A549 (cell line): Measurements from ENCODE around the gene ARAP1. TPM values are rescaled to one million over a fixed set of nuclear protein-coding genes. Genes with fewer than 3 reads are reported as not detected.

Experiments used
- ATAC-seq, 2 experiments: fragments of 200-7000 bp in 1 of 2; fragments of >200 bp in 1 of 2; cut with Nextera tagmentation in 1 of 2; cut with Tn5 transposase in 1 of 2; 3 replicates each; pipeline versions ENCODE4 v1.8.0 to v1.9.1; 2018 to 2020; ENCODE audit warnings: mild to moderate bottlenecking in 1 of 2, moderate library complexity in 1 of 2
- CTCF ChIA-PET: fragments of 300-600 bp; sonication (Branson Sonifier 250); formaldehyde crosslinking; extraction: SDS; loops from one replicate; lab custom pipeline; 2021; ENCODE audit warnings: antibody characterized with exemption, inconsistent platforms; lab: Yijun Ruan, JAX
- POLR2A ChIA-PET: fragments of 350-600 bp; formaldehyde crosslinking; extraction: SDS; loops from one replicate; lab custom pipeline; 2021; ENCODE audit warnings: antibody characterized with exemption, inconsistent platforms; lab: Yijun Ruan, JAX
- DNase-seq, 2 experiments: peaks; one replicate each; pipeline versions ENCODE4 v3.0.0 to v3.0.0-alpha.2; 2011 to 2016; ENCODE audit warnings: low read depth in 1 of 2, low spot score in 1 of 2
- FAIRE-seq: peaks from 2 replicates; lab custom pipeline; 2011; peaks lifted over from hg19 to GRCh38; lab: Jason Lieb, UNC
- H3K27ac ChIP-seq, 2 experiments: fragments of >200 bp; sonication (Bioruptor Twin); formaldehyde crosslinking; 3 replicates each; pipeline ENCODE4 v1.5.1; 2016 to 2017
- H3K4me1 ChIP-seq: fragments of >200 bp; sonication (Bioruptor Twin); formaldehyde crosslinking; 3 replicates; pipeline ENCODE4 v1.6.1; 2016
- H3K4me2 ChIP-seq: fragments of >200 bp; sonication (Bioruptor Twin); formaldehyde crosslinking; 3 replicates; pipeline ENCODE4 v1.6.1; 2016
- H3K4me3 ChIP-seq: fragments of >200 bp; sonication (Bioruptor Twin); formaldehyde crosslinking; 3 replicates; pipeline ENCODE4 v1.5.1; 2016
- H3K9me3 ChIP-seq: fragments of >200 bp; sonication (Bioruptor Twin); formaldehyde crosslinking; 3 replicates; pipeline ENCODE4 v1.6.1; 2016
- BHLHE40 ChIP-seq: IDR thresholded peaks from 2 replicates; pipeline ENCODE4 v1.6.1; 2012; ENCODE audit warnings: low read depth, low read length, inconsistent platforms
- CBX2 ChIP-seq: fragments of 200-600 bp; sonication (generic); IDR thresholded peaks from 2 replicates; pipeline ENCODE4 v1.6.1; 2016; ENCODE audit warnings: low read depth, mild to moderate bottlenecking, borderline replicate concordance
- CBX8 ChIP-seq: fragments of 200-600 bp; sonication (generic); IDR thresholded peaks from 2 replicates; pipeline ENCODE4 v1.6.1; 2016
- CEBPB ChIP-seq, 2 experiments: fragments of >200 bp in 1 of 2; sonication (Bioruptor Twin) in 1 of 2; formaldehyde crosslinking in 1 of 2; IDR thresholded peaks; 2 replicates each; pipeline ENCODE4 v1.6.1; 2012 to 2016
- CHD2 ChIP-seq: fragments of 150-350 bp; IDR thresholded peaks from 2 replicates; pipeline ENCODE4 v1.6.1; 2014; ENCODE audit warnings: low read length; ENCODE audit not compliant: partially characterized antibody
- EHMT2 ChIP-seq: fragments of 200-600 bp; sonication (generic); IDR thresholded peaks from 2 replicates; pipeline ENCODE4 v1.6.1; 2016; ENCODE audit warnings: antibody characterized with exemption, low read depth, mild to moderate bottlenecking, moderate library complexity
- EP300 ChIP-seq, 2 experiments: fragments of >200 bp; sonication (Bioruptor Twin); formaldehyde crosslinking; IDR thresholded peaks; 2 replicates in 1 of 2; 3 replicates in 1 of 2; pipeline ENCODE4 v1.6.1; 2016 to 2017
- ESRRA ChIP-seq: fragments of 150-350 bp; IDR thresholded peaks from 2 replicates; pipeline ENCODE4 v1.6.1; 2014; ENCODE audit warnings: mild to moderate bottlenecking, low read length, borderline replicate concordance
- FOSL2 ChIP-seq, 2 experiments: fragments of 450-650 bp in 1 of 2; fragments of >200 bp in 1 of 2; sonication (Bioruptor Twin) in 1 of 2; formaldehyde crosslinking; IDR thresholded peaks; 2 replicates each; pipeline versions ENCODE4 v1.5.0 to v1.6.1; 2016 to 2020; ENCODE audit warnings: mild to moderate bottlenecking in 1 of 2, moderate library complexity in 1 of 2
- FOXS1 ChIP-seq: fragments of 250-450 bp; sonication (Bioruptor Pico); IDR thresholded peaks from 2 replicates; pipeline ENCODE4 v1.5.0; 2020; ENCODE audit warnings: mild to moderate bottlenecking, moderate library complexity
- GATA3 ChIP-seq: IDR thresholded peaks from 2 replicates; pipeline ENCODE4 v1.6.1; 2012; ENCODE audit warnings: borderline replicate concordance
- HOXA7 ChIP-seq: fragments of 250-450 bp; sonication (Bioruptor Pico); IDR thresholded peaks from 2 replicates; pipeline ENCODE4 v1.5.0; 2020; ENCODE audit warnings: mild to moderate bottlenecking, moderate library complexity
- HOXB13 ChIP-seq: fragments of 250-450 bp; sonication (Bioruptor Pico); IDR thresholded peaks from 2 replicates; pipeline ENCODE4 v1.5.0; 2020; ENCODE audit warnings: low read depth, mild to moderate bottlenecking, moderate library complexity
- HOXB5 ChIP-seq: fragments of 250-450 bp; sonication (Bioruptor Pico); IDR thresholded peaks from 2 replicates; pipeline ENCODE4 v1.5.0; 2020; ENCODE audit warnings: mild to moderate bottlenecking, moderate library complexity
- JUN ChIP-seq, 2 experiments: fragments of >200 bp; sonication (Bioruptor Twin); formaldehyde crosslinking; IDR thresholded peaks; 2 replicates in 1 of 2; 3 replicates in 1 of 2; pipeline ENCODE4 v1.6.1; 2016 to 2017
- KDM1A ChIP-seq: fragments of 200-600 bp; sonication (generic); IDR thresholded peaks from 2 replicates; pipeline ENCODE4 v1.6.1; 2016; ENCODE audit warnings: low read depth, mild to moderate bottlenecking
- MAFK ChIP-seq: fragments of 450-650 bp; IDR thresholded peaks from 2 replicates; pipeline ENCODE4 v1.6.1; 2014; ENCODE audit not compliant: partially characterized antibody
- MAZ ChIP-seq: fragments of 150-350 bp; IDR thresholded peaks from 2 replicates; pipeline ENCODE4 v1.6.1; 2014; ENCODE audit warnings: antibody characterized with exemption, low read depth, low read length, borderline replicate concordance
- NR3C1 ChIP-seq: fragments of >200 bp; sonication (Bioruptor Twin); formaldehyde crosslinking; IDR thresholded peaks from 3 replicates; pipeline ENCODE4 v1.6.1; 2017
- RARB ChIP-seq: fragments of 250-450 bp; sonication (Bioruptor Pico); IDR thresholded peaks from 2 replicates; pipeline ENCODE4 v1.8.0; 2021; ENCODE audit warnings: mild to moderate bottlenecking, moderate library complexity
- RFX5 ChIP-seq: fragments of 450-650 bp; IDR thresholded peaks from 2 replicates; pipeline ENCODE4 v1.7.1; 2014; ENCODE audit warnings: antibody characterized with exemption, mild to moderate bottlenecking, moderate library complexity
- RNF2 ChIP-seq: fragments of 200-600 bp; sonication (generic); IDR thresholded peaks from 2 replicates; pipeline ENCODE4 v1.6.1; 2016; ENCODE audit warnings: low read depth, mild to moderate bottlenecking, antibody characterized with exemption, moderate library complexity, borderline replicate concordance
- ZFP36 ChIP-seq: fragments of 450-650 bp; IDR thresholded peaks from 2 replicates; pipeline ENCODE4 v1.6.1; 2014; ENCODE audit warnings: borderline replicate concordance; ENCODE audit not compliant: partially characterized antibody
- ZSCAN20 ChIP-seq: fragments of 250-450 bp; sonication (Bioruptor Pico); IDR thresholded peaks from 2 replicates; pipeline ENCODE4 v1.8.0; 2022; ENCODE audit warnings: mild to moderate bottlenecking, moderate library complexity
- WGBS: methylation state at CpG from one replicate; pipeline ENCODE4 v1.1.6; 2017; ENCODE audit errors: missing lambda C conversion rate; 5-methylcytosine and 5-hydroxymethylcytosine counted together
- polyA plus RNA-seq, 4 experiments: library from polyadenylated mRNA; depleted of rRNA in 3 of 4; stranded (reverse); fragments of >200 nt; fragmentation: RNase III in 1 of 4; extraction: RNeasy Plus Mini Kit Qiagen cat#74134 plus additional on column Dnase treatment in 1 of 4; gene quantifications; 2 replicates in 3 of 4; 3 replicates in 1 of 4; pipeline ENCODE4 v1.2.3, GENCODE V29; 2011 to 2017
- TF ChIP-seq, protein P1 (sequence below): IDR thresholded peaks from 2 replicates; pipeline ENCODE4 v1.6.1; 2012
- TF ChIP-seq, protein P2 (sequence below): IDR thresholded peaks from 2 replicates; pipeline ENCODE4 v1.6.1; 2012; ENCODE audit warnings: low read depth, borderline replicate concordance
- TF ChIP-seq, protein P3 (sequence below): fragments of 250-450 bp; sonication (Bioruptor Pico); IDR thresholded peaks from 2 replicates; pipeline ENCODE4 v1.5.0; 2021; ENCODE audit warnings: mild to moderate bottlenecking, moderate library complexity, borderline replicate concordance
- TF ChIP-seq, protein P4 (sequence below): fragments of 150-350 bp; IDR thresholded peaks from 2 replicates; pipeline ENCODE4 v1.6.1; 2014; ENCODE audit warnings: low read depth, mild to moderate bottlenecking, low read length
- TF ChIP-seq, protein P5 (sequence below): fragments of >200 bp; sonication (Bioruptor Twin); formaldehyde crosslinking; IDR thresholded peaks from 2 replicates; pipeline ENCODE4 v1.6.1; 2016
- TF ChIP-seq, protein P6 (sequence below): fragments of 250-450 bp; sonication (Bioruptor Pico); IDR thresholded peaks from 2 replicates; pipeline ENCODE4 v1.5.0; 2020; ENCODE audit warnings: low read depth, mild to moderate bottlenecking, moderate library complexity

Gene ARAP1
- polyA plus RNA-seq, 2 of the 4 experiments (the other 2 are of a cell fraction), result 29.5 to 30.1 TPM

DNA sequence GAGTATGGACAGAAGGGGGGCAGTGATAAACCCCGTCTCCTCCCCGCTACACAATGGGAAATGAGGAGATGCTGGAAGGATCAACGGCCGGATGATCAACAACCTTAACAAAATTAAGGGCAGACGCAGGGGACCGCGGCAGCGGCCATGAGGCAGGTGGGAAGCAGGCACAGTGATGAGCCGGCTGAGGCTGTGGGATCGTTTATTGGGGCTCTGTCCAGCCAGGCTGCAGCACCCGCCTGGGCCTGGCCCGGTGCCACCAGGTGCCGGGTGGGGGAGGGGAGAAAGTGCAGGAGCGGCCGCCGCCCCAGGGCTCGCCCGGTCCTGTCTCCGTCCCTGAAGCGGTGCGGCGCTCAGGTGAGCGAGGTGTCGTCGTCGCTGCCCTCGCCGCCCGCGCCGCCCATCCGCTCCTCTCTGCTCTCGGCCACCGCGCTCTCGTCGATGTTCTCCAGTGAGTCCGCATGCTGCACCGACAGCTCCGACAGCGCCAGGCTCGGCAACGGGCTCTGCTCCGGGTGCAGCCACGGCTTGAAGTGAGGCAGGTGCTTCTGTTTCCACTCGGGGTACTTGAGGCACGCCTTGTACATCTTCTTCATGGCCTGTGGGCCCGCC lies 2.4 kb upstream of the ARAP1 start:
- FAIRE-seq (no peak), DNase-seq (no peak), ATAC-seq (no peak)
- TF ChIP-seq, protein P1, sequence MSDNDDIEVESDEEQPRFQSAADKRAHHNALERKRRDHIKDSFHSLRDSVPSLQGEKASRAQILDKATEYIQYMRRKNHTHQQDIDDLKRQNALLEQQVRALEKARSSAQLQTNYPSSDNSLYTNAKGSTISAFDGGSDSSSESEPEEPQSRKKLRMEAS, result no peak
- TF ChIP-seq, protein P2, sequence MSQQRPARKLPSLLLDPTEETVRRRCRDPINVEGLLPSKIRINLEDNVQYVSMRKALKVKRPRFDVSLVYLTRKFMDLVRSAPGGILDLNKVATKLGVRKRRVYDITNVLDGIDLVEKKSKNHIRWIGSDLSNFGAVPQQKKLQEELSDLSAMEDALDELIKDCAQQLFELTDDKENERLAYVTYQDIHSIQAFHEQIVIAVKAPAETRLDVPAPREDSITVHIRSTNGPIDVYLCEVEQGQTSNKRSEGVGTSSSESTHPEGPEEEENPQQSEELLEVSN, result no peak
- TF ChIP-seq CHD2 (no peak), FOXS1 (CRISPR knock-in tag) (no peak), BHLHE40 (no peak), MAFK (no peak), CBX2 (no peak), HOXA7 (CRISPR knock-in tag) (no peak), RNF2 (no peak), RARB (CRISPR knock-in tag) (no peak), EP300 (IDR thresholded peaks at IDR 0.05) (no peak), HOXB5 (CRISPR knock-in tag) (no peak), CEBPB (IDR thresholded peaks at IDR 0.05) (no peak), RFX5 (no peak), JUN (IDR thresholded peaks at IDR 0.05) (no peak), MAZ (no peak), FOSL2 (IDR thresholded peaks at IDR 0.05) (no peak), FOSL2 (CRISPR knock-in tag; IDR thresholded peaks at IDR 0.05) (no peak), ZSCAN20 (CRISPR knock-in tag) (no peak)
- TF ChIP-seq, protein P3, sequence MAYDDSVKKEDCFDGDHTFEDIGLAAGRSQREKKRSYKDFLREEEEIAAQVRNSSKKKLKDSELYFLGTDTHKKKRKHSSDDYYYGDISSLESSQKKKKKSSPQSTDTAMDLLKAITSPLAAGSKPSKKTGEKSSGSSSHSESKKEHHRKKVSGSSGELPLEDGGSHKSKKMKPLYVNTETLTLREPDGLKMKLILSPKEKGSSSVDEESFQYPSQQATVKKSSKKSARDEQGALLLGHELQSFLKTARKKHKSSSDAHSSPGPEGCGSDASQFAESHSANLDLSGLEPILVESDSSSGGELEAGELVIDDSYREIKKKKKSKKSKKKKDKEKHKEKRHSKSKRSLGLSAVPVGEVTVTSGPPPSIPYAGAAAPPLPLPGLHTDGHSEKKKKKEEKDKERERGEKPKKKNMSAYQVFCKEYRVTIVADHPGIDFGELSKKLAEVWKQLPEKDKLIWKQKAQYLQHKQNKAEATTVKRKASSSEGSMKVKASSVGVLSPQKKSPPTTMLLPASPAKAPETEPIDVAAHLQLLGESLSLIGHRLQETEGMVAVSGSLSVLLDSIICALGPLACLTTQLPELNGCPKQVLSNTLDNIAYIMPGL (CRISPR knock-in tag), result no peak
- H3K27ac ChIP-seq, result no peak overlapping the region
- ChIA-PET POLR2A (no interaction called here), CTCF (interaction anchor here (1.5 kb wide), 1 partner anchor 22 kb away, joined by 3 read pairs; no protein-coding TSS in a partner anchor)
- H3K4me3 ChIP-seq, result no peak overlapping the region
- H3K9me3 ChIP-seq, result no peaks in the 10 kb centered on the region
- no peak overlapping the region for H3K4me2 ChIP-seq
- 94% methylated on average over 45 of the region's 48 CpGs for WGBS
- peaks cover 35% of the 10 kb centered on the region for H3K4me1 ChIP-seq

DNA sequence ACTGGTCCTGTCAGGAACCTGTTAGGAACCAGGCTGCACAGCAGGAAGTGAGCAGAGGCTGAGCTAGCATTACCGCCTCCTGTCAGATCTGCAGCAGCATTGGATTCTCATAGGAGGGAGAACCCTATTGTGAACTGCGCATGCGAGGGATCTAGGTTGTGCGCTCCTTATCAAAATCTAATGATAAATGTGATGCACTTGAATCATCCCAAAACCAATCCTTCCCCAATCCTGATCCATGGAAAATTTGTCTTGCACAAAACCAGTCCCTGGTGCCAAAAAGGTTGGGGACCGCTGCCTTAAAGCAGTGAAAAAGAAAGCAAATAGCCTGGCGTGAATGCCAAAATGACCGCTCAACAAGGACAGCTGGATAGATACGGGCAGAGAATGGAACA lies 1.9 kb upstream of the ARAP1 start:
- ATAC-seq (no peak), FAIRE-seq (no peak), DNase-seq (no peak)
- Histone ChIP-seq H3K4me3 (no peak overlapping the region), H3K4me1 (peaks cover 33% of the 10 kb centered on the region), H3K9me3 (no peaks in the 10 kb centered on the region), H3K27ac (no peak overlapping the region), H3K4me2 (no peak overlapping the region)
- POLR2A ChIA-PET, result no interaction called here
- no peak for TF ChIP-seq HOXB13 (CRISPR knock-in tag)
- no peak for TF ChIP-seq ESRRA
- TF ChIP-seq RFX5, result no peak
- TF ChIP-seq KDM1A, result no peak
- TF ChIP-seq, protein P4, sequence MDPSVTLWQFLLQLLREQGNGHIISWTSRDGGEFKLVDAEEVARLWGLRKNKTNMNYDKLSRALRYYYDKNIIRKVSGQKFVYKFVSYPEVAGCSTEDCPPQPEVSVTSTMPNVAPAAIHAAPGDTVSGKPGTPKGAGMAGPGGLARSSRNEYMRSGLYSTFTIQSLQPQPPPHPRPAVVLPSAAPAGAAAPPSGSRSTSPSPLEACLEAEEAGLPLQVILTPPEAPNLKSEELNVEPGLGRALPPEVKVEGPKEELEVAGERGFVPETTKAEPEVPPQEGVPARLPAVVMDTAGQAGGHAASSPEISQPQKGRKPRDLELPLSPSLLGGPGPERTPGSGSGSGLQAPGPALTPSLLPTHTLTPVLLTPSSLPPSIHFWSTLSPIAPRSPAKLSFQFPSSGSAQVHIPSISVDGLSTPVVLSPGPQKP, result no peak
- TF ChIP-seq GATA3, result no peak
- no peak for TF ChIP-seq EP300 (IDR thresholded peaks at IDR 0.05)
- no peak for TF ChIP-seq CHD2
- TF ChIP-seq NR3C1, result no peak
- TF ChIP-seq, protein P5, sequence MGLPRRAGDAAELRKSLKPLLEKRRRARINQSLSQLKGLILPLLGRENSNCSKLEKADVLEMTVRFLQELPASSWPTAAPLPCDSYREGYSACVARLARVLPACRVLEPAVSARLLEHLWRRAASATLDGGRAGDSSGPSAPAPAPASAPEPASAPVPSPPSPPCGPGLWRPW, result no peak
- TF ChIP-seq EHMT2, result no peak
- TF ChIP-seq CBX8, result no peak
- TF ChIP-seq, protein P6, sequence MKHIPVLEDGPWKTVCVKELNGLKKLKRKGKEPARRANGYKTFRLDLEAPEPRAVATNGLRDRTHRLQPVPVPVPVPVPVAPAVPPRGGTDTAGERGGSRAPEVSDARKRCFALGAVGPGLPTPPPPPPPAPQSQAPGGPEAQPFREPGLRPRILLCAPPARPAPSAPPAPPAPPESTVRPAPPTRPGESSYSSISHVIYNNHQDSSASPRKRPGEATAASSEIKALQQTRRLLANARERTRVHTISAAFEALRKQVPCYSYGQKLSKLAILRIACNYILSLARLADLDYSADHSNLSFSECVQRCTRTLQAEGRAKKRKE, result no peak
- TF ChIP-seq RARB (CRISPR knock-in tag), result no peak
- no peak for TF ChIP-seq HOXB5 (CRISPR knock-in tag)
- no peak for TF ChIP-seq MAZ
- TF ChIP-seq ZFP36, result no peak
- TF ChIP-seq ZSCAN20 (CRISPR knock-in tag), result no peak
- 96% methylated on average over 8 of the region's 8 CpGs for WGBS
- CTCF ChIA-PET, result interaction anchor here (1.5 kb wide), 1 partner anchor 21 kb away, joined by 3 read pairs; no protein-coding TSS in a partner anchor
